HepG2 (cell line): Measurements from ENCODE around the gene C20orf144. TPM values are rescaled to one million over a fixed set of nuclear protein-coding genes. Genes with fewer than 3 reads are reported as not detected.
A peak's percentile ranks its signal among the peaks of the same experiment; 100 is the strongest.

Experiments used
- CBX2 ChIP-seq, 2 experiments: fragments of 200-600 bp in 1 of 2; sonication (generic); formaldehyde crosslinking in 1 of 2; IDR thresholded peaks; 2 replicates each; pipeline versions ENCODE4 v1.7.0 to v1.8.1; 2018 to 2022; ENCODE audit warnings: low read depth in 2 of 2, low read length in 1 of 2, mild to moderate bottlenecking in 1 of 2, missing genetic modification reagents in 1 of 2
- CBX5 ChIP-seq: sonication (generic); formaldehyde crosslinking; IDR thresholded peaks from 2 replicates; pipeline ENCODE4 v1.4.0; 2020; ENCODE audit warnings: missing genetic modification reagents, borderline replicate concordance
- ETV6 ChIP-seq: sonication (generic); formaldehyde crosslinking; conservative IDR thresholded peaks from 2 replicates; pipeline ENCODE4 v1.4.0; 2020; ENCODE audit warnings: missing genetic modification reagents
- GZF1 ChIP-seq: sonication (generic); formaldehyde crosslinking; IDR thresholded peaks from 2 replicates; pipeline ENCODE4 v1.5.1; 2020; ENCODE audit warnings: mild to moderate bottlenecking, missing genetic modification reagents
- HBP1 ChIP-seq: IDR thresholded peaks from 2 replicates; pipeline ENCODE4 v1.6.1; 2016; ENCODE audit warnings: low read depth, control low read depth
- HHEX ChIP-seq: IDR thresholded peaks from 2 replicates; pipeline ENCODE4 v1.6.1; 2016; ENCODE audit warnings: control low read depth
- HOXA9 ChIP-seq: sonication (generic); formaldehyde crosslinking; IDR thresholded peaks from 2 replicates; pipeline ENCODE4 v1.8.1; 2022; ENCODE audit warnings: missing genetic modification reagents, mild to moderate bottlenecking, moderate library complexity, borderline replicate concordance
- JARID2 ChIP-seq: sonication (generic); formaldehyde crosslinking; IDR thresholded peaks from 2 replicates; pipeline ENCODE4 v1.8.1; 2023; ENCODE audit warnings: missing genetic modification reagents, inconsistent platforms; ENCODE audit not compliant: insufficient replicate concordance
- YY1 ChIP-seq: IDR thresholded peaks from 2 replicates; pipeline ENCODE4 v1.6.1; 2011; ENCODE audit warnings: low read length, low read depth, moderate library complexity, mild to moderate bottlenecking; ENCODE audit not compliant: insufficient read depth, insufficient replicate concordance
- ZBTB38 ChIP-seq: sonication (generic); formaldehyde crosslinking; IDR thresholded peaks from 2 replicates; pipeline ENCODE4 v1.5.1; 2020; ENCODE audit warnings: mild to moderate bottlenecking, missing genetic modification reagents
- ZNF225 ChIP-seq: sonication (generic); formaldehyde crosslinking; IDR thresholded peaks from 2 replicates; pipeline ENCODE4 v1.4.0; 2020; ENCODE audit warnings: mild to moderate bottlenecking, missing genetic modification reagents
- ZNF331 ChIP-seq: sonication (generic); formaldehyde crosslinking; IDR thresholded peaks from 2 replicates; pipeline ENCODE4 v1.4.0; 2020; ENCODE audit warnings: missing genetic modification reagents
- ZNF367 ChIP-seq: sonication (generic); formaldehyde crosslinking; IDR thresholded peaks from 2 replicates; pipeline ENCODE4 v1.4.0; 2020; ENCODE audit warnings: missing genetic modification reagents, borderline replicate concordance
- ZNF382 ChIP-seq: sonication (generic); formaldehyde crosslinking; IDR thresholded peaks from 2 replicates; pipeline ENCODE4 v1.5.0; 2020; ENCODE audit warnings: missing genetic modification reagents, mild to moderate bottlenecking, borderline replicate concordance
- ZNF432 ChIP-seq: sonication (generic); formaldehyde crosslinking; IDR thresholded peaks from 2 replicates; pipeline ENCODE4 v1.5.0; 2020; ENCODE audit warnings: missing genetic modification reagents, mild to moderate bottlenecking, borderline replicate concordance
- ZNF670 ChIP-seq: sonication (generic); formaldehyde crosslinking; IDR thresholded peaks from 2 replicates; pipeline ENCODE4 v1.8.0; 2022; ENCODE audit warnings: mild to moderate bottlenecking, missing genetic modification reagents, borderline replicate concordance
- ZNF678 ChIP-seq: sonication (generic); formaldehyde crosslinking; IDR thresholded peaks from 2 replicates; pipeline ENCODE4 v1.4.0; 2020; ENCODE audit warnings: mild to moderate bottlenecking, missing genetic modification reagents
- ZNF776 ChIP-seq: sonication (generic); formaldehyde crosslinking; IDR thresholded peaks from 2 replicates; pipeline ENCODE4 v1.4.0; 2020; ENCODE audit warnings: mild to moderate bottlenecking, missing genetic modification reagents
- ZNF781 ChIP-seq: sonication (generic); formaldehyde crosslinking; IDR thresholded peaks from 2 replicates; pipeline ENCODE4 v1.5.1; 2020; ENCODE audit warnings: borderline replicate concordance, mild to moderate bottlenecking, missing genetic modification reagents; ENCODE audit errors: not compliant biosample characterization
- ZSCAN25 ChIP-seq: sonication (generic); formaldehyde crosslinking; IDR thresholded peaks from 2 replicates; pipeline ENCODE4 v1.8.0; 2022; ENCODE audit warnings: mild to moderate bottlenecking, missing genetic modification reagents
- polyA plus RNA-seq, 8 experiments: library from polyadenylated mRNA; depleted of rRNA in 3 of 8; stranded (reverse) in 7 of 8; unstranded in 1 of 8; fragments of >200 nt; fragmentation: Illumina TruSeq in 4 of 8; extraction: Trizol in 4 of 8; gene quantifications; 2 replicates each; pipeline versions ENCODE4 v1.2.1 to v1.2.3, GENCODE V29; 2011 to 2016; ENCODE audit warnings: low read depth in 4 of 8, missing spikeins in 1 of 8, mixed read lengths in 1 of 8; ENCODE audit not compliant: insufficient read depth in 1 of 8
- total RNA-seq, 5 experiments: library from RNA; depleted of rRNA; stranded (reverse); fragments of >200 nt; fragmentation: Illumina TruSeq; extraction: Trizol; gene quantifications; 2 replicates each; pipeline ENCODE4 v1.2.3, GENCODE V29; 2016; ENCODE audit warnings: low read depth in 1 of 5
- TF ChIP-seq, protein P1 (sequence below): sonication (generic); formaldehyde crosslinking; IDR thresholded peaks from 2 replicates; pipeline ENCODE4 v1.5.0; 2020; ENCODE audit warnings: mild to moderate bottlenecking, low read depth, missing genetic modification reagents, borderline replicate concordance
- TF ChIP-seq, protein P2 (sequence below): sonication (generic); formaldehyde crosslinking; IDR thresholded peaks from 2 replicates; pipeline ENCODE4 v1.8.1; 2023; ENCODE audit warnings: mild to moderate bottlenecking, inconsistent platforms, moderate library complexity, missing genetic modification reagents, borderline replicate concordance
- TF ChIP-seq, protein P3 (sequence below): sonication (generic); formaldehyde crosslinking; IDR thresholded peaks from 2 replicates; pipeline ENCODE4 v1.8.1; 2023; ENCODE audit warnings: mild to moderate bottlenecking, missing genetic modification reagents
- TF ChIP-seq, protein P4 (sequence below): sonication (generic); formaldehyde crosslinking; IDR thresholded peaks from 2 replicates; pipeline ENCODE4 v1.8.0; 2022; ENCODE audit warnings: missing genetic modification reagents, low read depth, mild to moderate bottlenecking, borderline replicate concordance
- TF ChIP-seq, protein P5 (sequence below): sonication (generic); formaldehyde crosslinking; conservative IDR thresholded peaks from 2 replicates; pipeline ENCODE4 v1.8.0; 2022; ENCODE audit warnings: low read depth, missing genetic modification reagents

The C20orf144 gene
- total and polyA plus RNA-seq, 2 of the 13 experiments (the other 11 are each of a cell fraction or from before 2014, with no cell fraction given) = 0.09 to 0.16 TPM

DNA sequence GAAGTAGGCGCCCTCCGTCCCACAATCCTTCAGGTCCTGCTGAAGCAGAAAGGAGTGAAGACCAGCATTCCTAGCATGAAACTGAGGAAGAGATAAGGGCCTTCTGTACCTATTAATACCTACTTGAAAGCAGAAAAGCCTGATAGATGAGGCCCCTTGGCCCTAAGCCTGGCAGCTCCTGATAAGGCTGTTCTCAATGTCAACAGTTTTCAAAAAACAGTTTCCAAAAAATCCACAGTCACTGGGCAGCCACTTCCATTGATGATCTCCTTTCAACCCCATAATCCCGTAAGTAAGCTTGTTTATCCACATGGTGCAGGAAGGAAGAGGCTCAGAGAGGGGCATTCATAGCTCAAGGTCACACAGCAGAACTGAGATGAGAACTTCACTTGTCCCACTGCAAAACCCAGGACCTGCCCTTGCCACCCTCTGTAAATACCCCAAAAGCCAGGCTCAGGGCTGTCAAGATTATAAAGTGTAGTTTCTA, 26.9 kb downstream of the C20orf144 start (continued):
- TF ChIP-seq, protein P1, sequence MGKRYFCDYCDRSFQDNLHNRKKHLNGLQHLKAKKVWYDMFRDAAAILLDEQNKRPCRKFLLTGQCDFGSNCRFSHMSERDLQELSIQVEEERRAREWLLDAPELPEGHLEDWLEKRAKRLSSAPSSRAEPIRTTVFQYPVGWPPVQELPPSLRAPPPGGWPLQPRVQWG (CRISPR knock-in tag) = no peak
- TF ChIP-seq HOXA9 (CRISPR knock-in tag) = no peak
- no peak for TF ChIP-seq ZNF781
- TF ChIP-seq ZNF331 (CRISPR knock-in tag) = peak; percentile 57
- no peak for TF ChIP-seq JARID2
- no peak for TF ChIP-seq ZNF776
- no peak for TF ChIP-seq ZBTB38 (CRISPR knock-in tag)
- TF ChIP-seq ZSCAN25 (CRISPR knock-in tag) = no peak
- TF ChIP-seq, protein P2, sequence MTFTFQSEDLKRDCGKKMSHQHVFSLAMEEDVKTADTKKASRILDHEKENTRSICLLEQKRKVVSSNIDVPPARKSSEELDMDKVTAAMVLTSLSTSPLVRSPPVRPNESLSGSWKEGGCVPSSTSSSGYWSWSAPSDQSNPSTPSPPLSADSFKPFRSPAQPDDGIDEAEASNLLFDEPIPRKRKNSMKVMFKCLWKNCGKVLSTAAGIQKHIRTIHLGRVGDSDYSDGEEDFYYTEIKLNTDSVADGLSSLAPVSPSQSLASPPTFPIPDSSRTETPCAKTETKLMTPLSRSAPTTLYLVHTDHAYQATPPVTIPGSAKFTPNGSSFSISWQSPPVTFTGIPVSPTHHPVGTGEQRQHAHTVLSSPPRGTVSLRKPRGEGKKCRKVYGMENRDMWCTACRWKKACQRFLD (CRISPR knock-in tag) = no peak
- TF ChIP-seq ZNF367 (CRISPR knock-in tag) = no peak
- TF ChIP-seq GZF1 (CRISPR knock-in tag) = no peak
- TF ChIP-seq ZNF670 (CRISPR knock-in tag) = no peak
- TF ChIP-seq, protein P3, sequence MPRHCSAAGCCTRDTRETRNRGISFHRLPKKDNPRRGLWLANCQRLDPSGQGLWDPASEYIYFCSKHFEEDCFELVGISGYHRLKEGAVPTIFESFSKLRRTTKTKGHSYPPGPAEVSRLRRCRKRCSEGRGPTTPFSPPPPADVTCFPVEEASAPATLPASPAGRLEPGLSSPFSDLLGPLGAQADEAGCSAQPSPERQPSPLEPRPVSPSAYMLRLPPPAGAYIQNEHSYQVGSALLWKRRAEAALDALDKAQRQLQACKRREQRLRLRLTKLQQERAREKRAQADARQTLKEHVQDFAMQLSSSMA (CRISPR knock-in tag) = no peak
- TF ChIP-seq ZNF678 = no peak
- 0 out of 2 replicates have a peak, but pooled peaks have one; percentile 28 for TF ChIP-seq ETV6 (CRISPR knock-in tag)
- TF ChIP-seq ZNF432 = no peak
- TF ChIP-seq ZNF382 (CRISPR knock-in tag) = no peak
- 0 out of 2 replicates have a peak, but pooled peaks have one; percentile 50 for TF ChIP-seq HHEX (CRISPR knock-in tag)
- no peak for TF ChIP-seq YY1
- no peak for TF ChIP-seq HBP1
- TF ChIP-seq, protein P4, sequence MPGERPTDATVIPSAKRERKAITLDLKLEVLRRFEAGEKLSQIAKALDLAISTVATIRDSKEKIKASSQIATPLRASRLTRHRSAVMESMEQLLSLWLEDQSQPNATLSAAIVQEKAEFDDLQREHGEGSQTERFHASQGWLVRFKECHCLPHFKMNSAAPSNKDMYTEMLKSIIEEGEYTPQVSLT (CRISPR knock-in tag) = no peak
- no peak for TF ChIP-seq CBX2 (IDR thresholded peaks at IDR 0.05; ENCODE audit: low read depth, low read length)
- no peak for TF ChIP-seq CBX2 (CRISPR knock-in tag; IDR thresholded peaks at IDR 0.05; ENCODE audit: low read depth)
- TF ChIP-seq CBX5 (CRISPR knock-in tag) = no peak
- TF ChIP-seq, protein P5, sequence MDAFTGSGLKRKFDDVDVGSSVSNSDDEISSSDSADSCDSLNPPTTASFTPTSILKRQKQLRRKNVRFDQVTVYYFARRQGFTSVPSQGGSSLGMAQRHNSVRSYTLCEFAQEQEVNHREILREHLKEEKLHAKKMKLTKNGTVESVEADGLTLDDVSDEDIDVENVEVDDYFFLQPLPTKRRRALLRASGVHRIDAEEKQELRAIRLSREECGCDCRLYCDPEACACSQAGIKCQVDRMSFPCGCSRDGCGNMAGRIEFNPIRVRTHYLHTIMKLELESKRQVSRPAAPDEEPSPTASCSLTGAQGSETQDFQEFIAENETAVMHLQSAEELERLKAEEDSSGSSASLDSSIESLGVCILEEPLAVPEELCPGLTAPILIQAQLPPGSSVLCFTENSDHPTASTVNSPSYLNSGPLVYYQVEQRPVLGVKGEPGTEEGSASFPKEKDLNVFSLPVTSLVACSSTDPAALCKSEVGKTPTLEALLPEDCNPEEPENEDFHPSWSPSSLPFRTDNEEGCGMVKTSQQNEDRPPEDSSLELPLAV (CRISPR knock-in tag) = no peak
- TF ChIP-seq ZNF225 = no peak
